K562 (cell line): ENCODE data around the gene TTLL9. TPM values are rescaled to one million over a fixed set of nuclear protein-coding genes. Genes with fewer than 3 reads are reported as not detected.
A peak's percentile ranks its signal among the peaks of the same experiment; 100 is the strongest.

Source experiments
- PYGO2 ChIP-seq: fragments of 450-650 bp; IDR thresholded peaks from 2 replicates; pipeline ENCODE4 v1.6.1; 2016; ENCODE audit warnings: mild to moderate bottlenecking, missing genetic modification characterization, moderate library complexity, missing compliant biosample characterization
- REST ChIP-seq, 2 experiments: fragments of 450-650 bp; formaldehyde crosslinking in 1 of 2; IDR thresholded peaks; 2 replicates each; pipeline versions ENCODE4 v1.4.0 to v1.6.1; 2014 to 2020; ENCODE audit warnings: mild to moderate bottlenecking in 2 of 2, borderline replicate concordance in 1 of 2, low read depth in 1 of 2
- RREB1 ChIP-seq: fragments of 250-450 bp; sonication (Bioruptor Pico); IDR thresholded peaks from 2 replicates; pipeline ENCODE4 v1.4.0; 2020
- ZNF609 ChIP-seq: sonication (generic); formaldehyde crosslinking; IDR thresholded peaks from 2 replicates; pipeline ENCODE4 v1.8.1; 2023; ENCODE audit warnings: missing genetic modification reagents, mild to moderate bottlenecking, borderline replicate concordance
- polyA plus RNA-seq, 8 experiments: library from polyadenylated mRNA; depleted of rRNA in 4 of 8; stranded (reverse) in 5 of 8; unstranded in 3 of 8; fragments of >200 nt; fragmentation: Nextera tagmentation in 2 of 8; fragmentation: Illumina TruSeq in 1 of 8; extraction: Ambion mirVana in 2 of 8; extraction: Trizol in 1 of 8; gene quantifications; 2 replicates each; pipeline versions ENCODE4 v1.2.1 to v1.2.3, GENCODE V29; 2011 to 2014; ENCODE audit warnings: inconsistent platforms in 1 of 8, missing spikeins in 1 of 8
- total RNA-seq, 7 experiments: library from RNA; depleted of rRNA in 6 of 7; stranded (reverse); fragments of >200 nt in 6 of 7; fragmentation: Illumina TruSeq in 2 of 7; extraction: Trizol in 2 of 7; gene quantifications; 2 replicates each; pipeline versions ENCODE4 v1.2.1 to v1.2.3, GENCODE V29; 2011 to 2021; ENCODE audit warnings: low replicate concordance in 1 of 7

TTLL9 gene
- total and polyA plus RNA-seq, 9 of the 15 experiments (the other 6 are each of a cell fraction or from before 2014, with no cell fraction given) = 0.06 to 0.07 TPM; not detected in 7

GRCh38 chr20:31951530-31952453 is 81.4 kb downstream of the TTLL9 start, which contains the start of gene PDRG1 (continued):
- no peak for TF ChIP-seq RREB1
- TF ChIP-seq PYGO2 = no peak
- peak; percentile 94 for TF ChIP-seq REST (IDR thresholded peaks at IDR 0.05; ENCODE audit: borderline replicate concordance)
- peak; percentile 80 for TF ChIP-seq REST (CRISPR knock-in tag; IDR thresholded peaks at IDR 0.05; ENCODE audit: low read depth)
- no peak for TF ChIP-seq ZNF609
